GM20000 (cell line): ENCODE results near the gene TSPY2.
"Not testable (repeated sequence)": the region's sequence is repeated elsewhere in the genome, so short reads cannot be mapped to it uniquely, and the experiment has no call there.

Experiments used
- DNase-seq: peaks from one replicate; pipeline ENCODE4 v3.0.0; 2012; ENCODE audit warnings: low spot score

Gene TSPY2

DNA sequence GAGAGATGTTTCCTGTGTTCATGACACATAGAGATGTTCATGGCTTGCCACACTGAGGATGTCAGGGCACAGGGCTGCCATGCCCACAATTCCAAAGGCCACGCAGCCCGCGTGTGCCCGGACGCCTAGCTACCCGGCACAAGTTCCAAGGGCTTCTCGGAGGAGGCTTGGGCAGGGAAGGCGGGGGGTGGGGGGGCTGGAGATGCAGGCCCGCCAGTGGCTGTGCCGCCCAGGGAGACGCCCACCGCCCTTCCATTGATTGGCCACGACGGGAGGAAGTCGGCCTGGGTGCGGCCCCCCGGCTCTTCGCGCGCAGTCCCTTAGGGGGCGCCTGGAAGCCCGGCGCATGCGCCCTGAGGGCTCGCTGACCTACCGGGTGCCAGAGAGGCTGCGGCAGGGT is at the start of gene TSPY2:
Gene TSPY2, plus strand, starts transcription at position 301 of the 400 bp plus-strand sequence. Its CDS starts 46 bp downstream, at position 347.
- not testable (repeated sequence) for DNase-seq

DNA sequence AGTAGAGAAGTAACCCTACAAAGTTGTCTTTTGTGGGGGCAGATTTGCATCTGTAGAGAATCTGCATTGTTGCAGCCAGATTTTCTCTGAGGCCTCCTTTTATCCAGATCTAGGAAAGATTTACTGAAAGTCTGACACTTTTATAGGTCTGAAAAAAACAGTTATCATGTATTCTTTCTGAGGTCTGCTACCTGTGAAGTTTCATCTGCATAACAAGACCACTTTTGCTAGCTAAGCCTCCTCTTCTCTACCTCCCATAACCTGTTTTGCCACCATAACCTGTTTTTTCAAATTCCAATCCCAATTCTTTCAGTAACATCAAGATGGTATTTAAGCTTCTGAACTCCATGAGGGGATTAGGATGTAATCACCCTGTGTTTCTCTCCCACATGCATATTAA is 36.5 kb upstream of the TSPY2 start:
- DNase-seq, result not testable (repeated sequence)

DNA sequence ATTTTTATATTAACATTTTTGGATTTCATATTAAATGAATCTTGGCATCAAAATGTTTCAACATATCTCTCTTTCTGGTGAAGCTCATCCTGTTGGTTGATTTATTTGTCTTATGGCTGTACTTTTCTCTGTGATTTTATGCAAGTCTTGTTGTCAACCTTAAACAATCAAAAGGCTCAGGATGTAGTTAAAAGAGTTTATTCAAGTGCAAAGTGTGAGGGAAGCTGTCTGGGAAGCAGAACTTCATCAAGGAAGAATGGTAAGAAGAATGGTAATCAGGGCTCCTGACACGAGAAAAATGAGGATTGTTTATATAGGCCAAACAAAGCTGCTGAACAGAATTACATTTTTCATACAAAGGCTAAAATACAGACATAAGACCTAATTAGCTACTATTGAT is 29.0 kb upstream of the TSPY2 start:
- not testable (repeated sequence) for DNase-seq

DNA sequence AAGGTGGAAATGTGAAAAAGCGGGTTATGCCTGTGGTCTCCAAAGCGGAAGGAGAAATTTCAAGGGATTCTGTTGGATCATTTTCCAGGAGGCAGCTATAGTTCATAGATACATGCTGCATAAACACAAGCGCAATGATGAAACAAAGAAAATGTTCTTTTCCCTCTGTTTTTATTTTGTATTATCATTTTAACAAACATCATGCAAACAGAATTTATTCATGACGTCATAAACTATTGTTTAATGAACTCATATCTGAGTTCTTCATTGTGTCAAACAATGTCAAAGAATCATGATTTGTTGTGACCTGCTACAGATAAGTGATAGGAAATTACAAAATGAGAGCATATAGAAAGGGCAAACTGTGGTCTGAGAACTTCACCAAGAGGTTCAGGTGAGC is 23.8 kb downstream of the TSPY2 start:
- not testable (repeated sequence) for DNase-seq
